ENCODE measurements around the gene SHISA7. TPM values are rescaled to one million over a fixed set of nuclear protein-coding genes. Genes with fewer than 3 reads are reported as not detected.
A peak's percentile ranks its signal among the peaks of the same experiment; 100 is the strongest.

SHISA7 gene
- total RNA-seq, 1 donor from 2014 or later: 0.25 TPM

GRCh38 chr19:55479451-55480230 lies 36.5 kb upstream of the SHISA7 start:
- no peak overlapping the region for H3K4me3 ChIP-seq
- no peaks in the 10 kb centered on the region for H3K36me3 ChIP-seq
- TF ChIP-seq POLR2A (IDR thresholded peaks at IDR 0.05) (no peak), CTCF (IDR thresholded peaks at IDR 0.05) (no peak)
- intact Hi-C loops (cut with DNase I): no loop called here
- no peak overlapping the region for H3K27ac ChIP-seq
- no peaks in the 10 kb centered on the region for H3K27me3 ChIP-seq
- no peak for DNase-seq (ENCODE audit: extremely low spot score in 2 of 2)
- H3K9me3 ChIP-seq: no peaks in the 10 kb centered on the region
- peaks cover 38% of the 10 kb centered on the region for H3K4me1 ChIP-seq

GRCh38 chr19:55479045-55479444 lies 35.9 kb upstream of the SHISA7 start:
- Histone ChIP-seq H3K27ac (no peak overlapping the region), H3K27me3 (no peaks in the 10 kb centered on the region), H3K9me3 (no peaks in the 10 kb centered on the region), H3K4me3 (no peak overlapping the region), H3K4me1 (peaks cover 38% of the 10 kb centered on the region), H3K36me3 (no peaks in the 10 kb centered on the region)
- TF ChIP-seq POLR2A (IDR thresholded peaks at IDR 0.05) (no peak), CTCF (IDR thresholded peaks at IDR 0.05) (no peak), POLR2AphosphoS5 (IDR thresholded peaks at IDR 0.05; ENCODE audit: insufficient read depth in 1 of 2, low read depth in 1 of 2) (no peak)
- no peak for DNase-seq (ENCODE audit: extremely low spot score in 2 of 2)
- intact Hi-C loops (cut with DNase I): no loop called here

GRCh38 chr19:55478364-55478763 lies 35.3 kb upstream of the SHISA7 start:
- H3K4me3 ChIP-seq: no peak overlapping the region
- peaks cover 38% of the 10 kb centered on the region for H3K4me1 ChIP-seq
- H3K36me3 ChIP-seq: no peaks in the 10 kb centered on the region
- H3K27ac ChIP-seq: no peak overlapping the region
- no peaks in the 10 kb centered on the region for H3K27me3 ChIP-seq
- no peak for DNase-seq (ENCODE audit: extremely low spot score in 2 of 2)
- intact Hi-C loops (cut with DNase I): no loop called here
- TF ChIP-seq POLR2A (IDR thresholded peaks at IDR 0.05): no peak
- no peak for TF ChIP-seq CTCF (IDR thresholded peaks at IDR 0.05)
- TF ChIP-seq POLR2AphosphoS5 (IDR thresholded peaks at IDR 0.05; ENCODE audit: insufficient read depth in 1 of 2, low read depth in 1 of 2): no peak
- H3K9me3 ChIP-seq: no peaks in the 10 kb centered on the region

- no peak for TF ChIP-seq POLR2A (IDR thresholded peaks at IDR 0.05)
- TF ChIP-seq CTCF (IDR thresholded peaks at IDR 0.05): no peak
- no peak for TF ChIP-seq POLR2AphosphoS5 (IDR thresholded peaks at IDR 0.05; ENCODE audit: insufficient read depth in 1 of 2, low read depth in 1 of 2)
Measured at GRCh38 chr19:55477905-55478304, 34.8 kb upstream of the SHISA7 start.

GRCh38 chr19:55476100-55476775 lies 33.1 kb upstream of the SHISA7 start, which contains the start of gene ZNF628:
Gene ZNF628 (plus strand): TSS chr19:55476617. CDS start chr19:55479911, 3,294 bp downstream.
- Histone ChIP-seq H3K27ac (peak within 1 kb of the TSS; percentile 98), H3K4me1 (peaks cover 46% of the 10 kb centered on the region), H3K4me3 (peak within 1 kb of the TSS; percentile 63 to 71), H3K9me3 (no peaks in the 10 kb centered on the region), H3K36me3 (no peaks in the 10 kb centered on the region), H3K27me3 (no peaks in the 10 kb centered on the region)
- DNase-seq (ENCODE audit: extremely low spot score in 2 of 2): peak in 1 of 2 donors; percentile 98
- intact Hi-C loops (cut with DNase I): no loop called here
- TF ChIP-seq CTCF (IDR thresholded peaks at IDR 0.05) (no peak), POLR2A (IDR thresholded peaks at IDR 0.05) (peak in 1 of 2 donors; percentile 55), POLR2AphosphoS5 (IDR thresholded peaks at IDR 0.05; ENCODE audit: insufficient read depth in 1 of 2, low read depth in 1 of 2) (peak; percentile 69 to 92)

More at GRCh38 chr19:55477905-55478304, 34.8 kb upstream of the SHISA7 start:
- intact Hi-C loops (cut with DNase I): no loop called here
- H3K27ac ChIP-seq: peak overlapping the region; percentile 98
- H3K4me1 ChIP-seq: peaks cover 42% of the 10 kb centered on the region
- DNase-seq (ENCODE audit: extremely low spot score in 2 of 2): no peak
- peak overlapping the region; percentile 63 to 71 for H3K4me3 ChIP-seq
- H3K9me3 ChIP-seq: no peaks in the 10 kb centered on the region
- no peaks in the 10 kb centered on the region for H3K27me3 ChIP-seq
- no peaks in the 10 kb centered on the region for H3K36me3 ChIP-seq
